H1 (cell line): Measurements from ENCODE around the gene CALU. TPM values are rescaled to one million over a fixed set of nuclear protein-coding genes. Genes with fewer than 3 reads are reported as not detected.

ENCODE experiments used
- CHD1 ChIP-seq: IDR thresholded peaks from 2 replicates; pipeline ENCODE4 v1.6.1; 2012; ENCODE audit warnings: low read depth, low read length, improper control_type of control experiment
- CHD7 ChIP-seq: fragments of 300-600 bp; sonication (generic); IDR thresholded peaks from 2 replicates; pipeline ENCODE4 v1.7.1; 2012; ENCODE audit warnings: low read length, moderate library complexity, mild to moderate bottlenecking, inconsistent platforms; ENCODE audit not compliant: insufficient replicate concordance
- polyA plus RNA-seq, 7 experiments: library from polyadenylated mRNA; depleted of rRNA in 3 of 7; stranded (reverse) in 5 of 7; unstranded in 2 of 7; fragments of >200 nt in 5 of 7; fragments of 200-250 nt in 2 of 7; gene quantifications; 1 replicate in 5 of 7; 2 replicates in 1 of 7; 4 replicates in 1 of 7; pipeline versions ENCODE4 v1.2.1 to v1.2.3, GENCODE V29; 2011 to 2013; ENCODE audit warnings: missing spikeins in 2 of 7, mixed read lengths in 2 of 7
- total RNA-seq: library from RNA; stranded (reverse); fragmentation: NEBNext Ultra II Directional; extraction: Animal tissue kit (Norgen Biotek cat#: 25700); gene quantifications from 2 replicates; pipeline ENCODE4 v1.2.1, GENCODE V29; 2021

CALU gene
- total and polyA plus RNA-seq, 2 of the 8 experiments (the other 6 are each of a cell fraction or from before 2014, with no cell fraction given), result 67.2 to 170 TPM

- TF ChIP-seq CHD7, result no peak
- TF ChIP-seq CHD1, result no peak
These were observed 1.7 kb upstream of the CALU start (continued) for GRCh38 chr7:128737441-128737840.
